ENCODE data around the gene MARCHF2.

Gene MARCHF2

GRCh38 chr19:8387688-8388611, 25.2 kb upstream of the MARCHF2 start:
- DNase-seq: no peak

DNA sequence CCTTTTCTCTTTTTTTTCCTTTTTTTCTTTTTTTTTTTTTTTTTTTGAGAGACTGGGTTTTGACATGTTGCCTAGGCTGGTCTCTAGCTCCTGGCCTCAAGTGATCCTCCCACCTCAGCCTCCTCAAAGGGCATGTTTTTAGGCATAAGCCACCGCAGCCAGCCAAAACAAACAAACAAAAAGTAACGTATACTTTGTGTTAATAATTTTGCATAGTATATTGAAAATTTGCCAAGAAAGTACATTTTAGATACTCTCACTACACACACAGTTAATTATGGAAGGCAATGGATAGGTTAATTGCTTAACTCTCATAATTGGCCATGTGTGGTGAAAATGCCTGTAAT, 24.5 kb upstream of the MARCHF2 start:
- DNase-seq: no peak

DNA sequence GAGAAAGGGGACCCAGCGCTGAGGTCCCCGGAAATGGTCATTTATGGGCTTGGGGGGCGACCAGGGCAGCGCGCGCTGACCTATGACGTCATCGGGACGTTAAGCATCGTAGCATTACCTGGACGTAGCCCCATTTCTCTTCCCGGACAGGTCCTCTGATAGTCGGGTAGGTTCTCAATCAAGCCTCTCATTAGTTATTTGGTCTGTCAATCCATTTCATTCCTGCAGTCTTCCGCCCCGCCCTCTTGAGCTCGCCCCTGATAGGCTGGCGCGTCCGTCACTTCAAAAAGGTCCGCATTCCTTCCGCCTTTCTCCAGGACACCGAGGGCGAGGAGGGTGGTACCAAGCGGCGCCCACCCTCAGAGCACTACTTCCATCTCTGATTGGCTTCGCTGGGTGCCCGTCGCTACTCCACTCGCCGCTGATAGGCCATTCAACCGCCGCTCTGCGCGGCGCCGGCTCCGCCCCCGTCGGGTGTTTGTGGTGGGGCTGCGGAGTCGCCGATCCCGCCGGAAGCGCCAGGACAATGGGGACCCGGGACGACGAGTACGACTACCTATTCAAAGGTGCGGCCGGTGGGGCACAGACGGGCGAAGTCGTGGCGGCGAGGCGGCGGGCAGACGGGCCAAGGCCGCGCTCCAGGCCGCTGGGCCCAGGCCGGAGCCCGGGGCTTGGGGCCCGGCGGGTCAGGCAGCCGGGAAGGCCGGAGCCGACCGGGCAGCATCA, 23.1 kb upstream of the MARCHF2 start, which contains the start of gene RAB11B:
RAB11B (plus strand) TSS at position 470 of the 726 bp plus-strand sequence; CDS start at position 527, 57 bp downstream.
- peak; percentile 99 for DNase-seq

DNA sequence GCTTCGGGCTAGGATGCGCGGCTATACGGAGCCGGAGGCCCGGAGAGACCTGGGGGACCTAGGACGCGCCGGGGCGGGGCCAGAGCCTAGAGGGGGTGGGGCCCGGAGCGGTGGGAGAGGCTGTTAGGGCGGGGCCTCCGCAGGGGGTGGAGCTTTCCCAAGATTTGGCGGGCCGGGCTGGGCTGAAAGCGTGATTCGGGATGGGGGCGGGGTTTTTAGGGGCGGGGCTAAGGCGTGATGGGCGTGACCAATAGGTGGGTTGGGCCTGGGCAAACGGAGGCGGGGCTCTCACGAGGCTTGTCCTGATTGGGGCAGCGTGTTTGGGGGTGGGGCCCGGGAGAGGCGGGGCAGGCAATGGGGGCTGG, 22.5 kb upstream of the MARCHF2 start:
- peak; percentile 98 for DNase-seq

GRCh38 chr19:8391198-8392016, 21.7 kb upstream of the MARCHF2 start:
- no peak for DNase-seq

GRCh38 chr19:8392017-8392591, 21.0 kb upstream of the MARCHF2 start:
- DNase-seq: no peak

- DNase-seq: no peak
Measured at GRCh38 chr19:8393192-8393870, 19.8 kb upstream of the MARCHF2 start.

DNA sequence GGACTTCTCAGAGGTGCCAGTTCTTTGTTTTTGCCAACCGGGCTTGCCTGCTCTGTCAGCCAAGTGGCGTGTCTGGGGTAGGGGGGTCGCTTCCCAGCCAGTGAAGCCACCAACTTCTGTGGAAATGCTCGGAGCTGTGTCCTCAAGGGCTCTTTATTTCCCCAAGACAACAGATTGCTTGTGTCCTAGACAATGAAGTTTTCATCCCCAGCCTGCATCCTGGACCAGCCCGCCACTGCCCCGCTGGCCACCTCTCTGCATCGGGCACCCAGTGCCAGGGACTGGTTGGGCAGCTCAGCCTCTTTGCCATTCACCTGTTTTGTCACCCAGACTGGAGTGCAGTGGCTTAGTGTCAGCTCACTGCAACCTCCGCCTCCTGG, 19.2 kb upstream of the MARCHF2 start:
- no peak for DNase-seq

GRCh38 chr19:8395621-8396082, 17.5 kb upstream of the MARCHF2 start:
- DNase-seq: no peak

DNA sequence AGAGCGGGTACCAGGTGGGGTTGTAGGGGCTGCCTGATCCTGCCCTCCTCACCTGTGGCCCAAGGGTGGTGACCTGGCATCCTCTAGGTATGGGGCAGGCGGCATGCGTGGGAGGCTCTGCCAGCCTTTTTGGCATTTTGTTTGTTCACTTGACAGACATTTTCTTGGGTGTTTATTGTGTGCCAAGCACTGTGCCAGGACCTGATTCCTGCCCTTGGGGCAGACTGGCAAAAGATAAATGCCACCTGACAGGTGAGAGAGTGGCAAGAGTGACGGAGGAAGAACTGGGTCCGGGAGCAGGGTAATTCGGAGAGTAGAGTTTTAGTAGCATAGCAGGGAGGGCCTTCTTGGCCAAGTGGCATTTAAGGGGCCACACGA, 16.9 kb upstream of the MARCHF2 start:
- no peak for DNase-seq

DNA sequence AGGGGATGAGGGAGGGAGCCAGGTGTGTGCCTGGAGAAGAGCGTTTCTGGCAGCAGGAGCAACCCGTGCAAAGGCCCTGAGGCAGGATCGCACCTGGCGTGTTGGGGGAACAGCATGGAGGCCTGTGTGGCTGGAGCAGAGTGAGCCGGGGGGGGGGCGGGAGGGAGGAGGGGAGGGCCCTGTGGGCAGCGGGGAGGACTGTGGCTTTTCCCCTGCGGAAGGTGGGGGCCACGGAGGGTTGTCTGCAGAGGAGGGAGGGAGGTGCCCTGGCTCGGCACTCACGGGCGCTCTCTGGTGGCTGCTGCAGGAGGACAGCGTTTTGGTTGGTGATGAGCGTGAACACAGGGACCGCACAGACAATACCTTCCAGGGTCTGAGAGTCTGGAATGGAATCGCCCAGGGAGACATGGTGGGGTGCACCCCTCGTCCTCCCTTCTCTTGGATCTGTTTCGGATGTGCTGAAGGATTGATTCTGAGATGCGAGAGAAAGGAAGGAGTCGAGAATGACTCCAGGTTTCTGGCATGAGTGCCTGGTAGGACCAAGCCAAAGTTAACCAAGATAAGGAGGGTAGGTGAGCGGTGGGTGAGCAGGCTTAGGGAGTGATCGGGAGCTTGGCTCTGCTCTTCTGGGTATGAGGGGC, 16.4 kb upstream of the MARCHF2 start:
- peak; percentile 83 for DNase-seq

DNA sequence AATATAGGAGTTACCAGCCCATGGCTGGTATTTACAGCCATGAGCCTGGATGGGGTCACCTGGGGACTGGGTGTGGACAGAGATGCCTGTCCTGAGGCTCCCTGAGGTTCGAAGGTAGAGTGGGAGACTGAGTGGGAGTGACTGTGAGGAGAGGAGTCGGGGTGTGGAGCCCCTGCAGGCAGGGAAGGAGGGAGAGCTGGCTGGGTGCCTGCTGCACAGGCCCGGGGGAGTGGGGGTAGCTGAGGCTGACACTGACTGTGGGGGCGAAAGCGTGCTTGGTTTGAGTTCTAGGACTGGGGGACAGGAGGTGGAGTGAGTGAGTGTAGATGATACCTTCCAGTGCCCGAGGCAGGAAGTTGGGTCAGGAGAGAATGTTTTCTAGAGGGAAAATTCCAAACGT, 15.8 kb upstream of the MARCHF2 start:
- DNase-seq: no peak

- no peak for DNase-seq
Measured at GRCh38 chr19:8397746-8398310, 15.3 kb upstream of the MARCHF2 start.

- DNase-seq: no peak
Measured at GRCh38 chr19:8398311-8398771, 14.8 kb upstream of the MARCHF2 start.

DNA sequence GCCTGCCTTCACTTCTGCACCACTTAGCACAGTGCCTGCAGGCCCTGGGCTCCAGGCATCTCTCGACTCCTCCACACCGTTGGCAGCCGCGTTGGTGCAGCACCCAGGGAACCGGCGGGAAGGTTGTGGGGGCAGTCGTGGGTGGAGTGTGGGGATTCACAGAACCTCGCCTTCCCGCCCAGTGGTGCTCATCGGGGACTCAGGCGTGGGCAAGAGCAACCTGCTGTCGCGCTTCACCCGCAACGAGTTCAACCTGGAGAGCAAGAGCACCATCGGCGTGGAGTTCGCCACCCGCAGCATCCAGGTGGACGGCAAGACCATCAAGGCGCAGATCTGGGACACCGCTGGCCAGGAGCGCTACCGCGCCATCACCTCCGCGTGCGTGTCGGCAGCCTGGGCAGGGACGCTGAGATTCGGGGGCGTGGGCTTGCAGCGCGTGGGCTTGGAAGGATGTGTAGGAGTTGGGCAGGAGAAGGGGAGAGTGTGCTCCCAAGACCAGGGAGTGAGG, 13.4 kb upstream of the MARCHF2 start:
- no peak for DNase-seq

DNA sequence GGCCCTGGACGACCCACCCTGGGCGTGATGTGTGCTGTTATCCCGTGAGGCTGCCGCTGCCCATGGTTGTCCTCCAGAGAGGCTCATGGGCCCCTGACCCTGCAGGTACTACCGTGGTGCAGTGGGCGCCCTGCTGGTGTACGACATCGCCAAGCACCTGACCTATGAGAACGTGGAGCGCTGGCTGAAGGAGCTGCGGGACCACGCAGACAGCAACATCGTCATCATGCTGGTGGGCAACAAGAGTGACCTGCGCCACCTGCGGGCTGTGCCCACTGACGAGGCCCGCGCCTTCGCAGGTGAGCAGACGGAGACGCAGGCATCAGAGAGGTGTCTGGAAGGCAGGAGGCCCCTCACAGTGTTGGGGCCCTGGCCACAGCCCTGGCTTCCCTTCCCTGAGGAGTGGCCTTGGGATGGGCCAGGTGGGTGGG, 11.1 kb upstream of the MARCHF2 start:
- no peak for DNase-seq

DNA sequence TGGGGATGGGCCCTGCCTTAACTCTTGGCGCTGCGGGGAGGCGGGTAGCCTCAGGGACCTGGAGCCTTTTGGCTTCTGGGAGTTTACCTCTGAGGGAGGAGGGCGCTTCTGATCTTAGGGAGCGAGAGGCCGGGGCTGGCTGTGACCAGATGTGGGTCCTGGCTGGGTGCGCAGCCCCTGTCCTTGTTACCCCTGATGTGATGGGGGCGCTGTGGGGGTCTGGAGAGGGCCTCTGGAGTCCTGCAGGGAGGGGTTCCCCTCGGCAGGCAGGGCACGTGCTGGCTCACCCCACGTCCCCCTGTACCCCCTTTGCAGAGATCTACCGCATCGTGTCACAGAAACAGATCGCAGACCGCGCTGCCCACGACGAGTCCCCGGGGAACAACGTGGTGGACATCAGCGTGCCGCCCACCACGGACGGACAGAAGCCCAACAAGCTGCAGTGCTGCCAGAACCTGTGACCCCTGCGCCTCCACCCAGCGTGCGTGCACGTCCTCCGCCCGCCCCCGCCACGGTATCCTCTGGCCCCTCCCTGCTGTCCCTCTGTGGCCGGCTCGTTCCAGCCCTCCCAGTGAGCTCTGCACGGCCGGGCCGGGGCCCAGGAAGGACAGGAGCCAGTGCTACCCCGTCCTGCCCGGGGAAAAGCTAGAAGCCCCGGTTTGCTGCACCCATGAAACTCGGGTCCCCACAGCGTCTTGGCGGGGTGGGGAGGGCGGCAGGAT, 9.8 kb upstream of the MARCHF2 start:
- DNase-seq: no peak

- no peak for DNase-seq
Measured at GRCh38 chr19:8403820-8404109, 9.3 kb upstream of the MARCHF2 start.

DNA sequence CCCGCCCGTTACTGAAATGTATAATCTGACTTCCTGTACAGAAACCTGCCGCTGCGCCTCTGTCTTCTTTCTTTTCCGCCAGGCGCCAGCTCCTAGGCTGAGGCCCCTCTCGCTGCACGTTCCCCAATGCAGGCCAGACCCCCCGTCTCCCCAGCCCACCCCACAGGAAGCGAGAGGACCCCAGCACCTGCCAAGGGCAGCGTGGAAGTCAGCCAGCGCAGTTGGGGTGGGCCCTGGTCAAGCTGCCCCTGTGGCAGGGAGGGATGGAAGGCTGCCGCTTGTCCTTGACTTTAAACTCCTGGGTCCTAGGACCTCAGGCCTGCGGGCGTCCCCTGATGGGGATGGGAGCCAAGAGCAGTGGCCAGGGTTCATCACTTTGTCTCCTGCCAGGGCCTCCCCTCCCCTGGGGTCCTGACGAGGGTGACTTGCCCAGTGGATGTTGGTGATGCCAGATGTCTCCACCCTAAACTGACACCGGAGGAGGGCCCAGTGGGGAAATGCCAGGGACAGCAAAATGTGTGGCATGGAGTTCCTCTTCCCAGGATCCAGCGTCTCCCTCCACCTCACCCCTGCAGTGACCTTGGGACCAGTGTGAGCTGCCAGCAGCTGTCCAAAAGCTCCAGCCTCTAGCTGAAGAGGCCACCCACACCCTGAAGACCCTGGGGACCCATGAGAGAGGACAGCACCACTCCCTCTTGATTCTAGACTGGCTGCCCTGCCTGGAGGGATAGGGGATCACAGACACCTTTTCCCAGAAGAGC, 8.5 kb upstream of the MARCHF2 start:
- no peak for DNase-seq

GRCh38 chr19:8410718-8411117, 2.4 kb upstream of the MARCHF2 start:
- peak; percentile 13 for DNase-seq
